Tongue (tissue), 2 donors: ENCODE results near the gene QSOX2. TPM values are rescaled to one million over a fixed set of nuclear protein-coding genes. Genes with fewer than 3 reads are reported as not detected.
"Not testable (repeated sequence)": the region's sequence is repeated elsewhere in the genome, so short reads cannot be mapped to it uniquely, and the experiment has no call there.

ENCODE experiments used
- DNase-seq: peaks from one replicate; pipeline ENCODE4 v3.0.0-alpha.2; 2015
- total RNA-seq: library from RNA; depleted of rRNA; stranded (reverse); fragments of >200 nt; gene quantifications from one replicate; pipeline ENCODE4 v1.2.3, GENCODE V29; 2014

The QSOX2 gene
- total RNA-seq, 1 donor from 2014 or later: 9.0 TPM

GRCh38 chr9:136282272-136282861 is 36.8 kb upstream of the QSOX2 start:
- DNase-seq: no peak

GRCh38 chr9:136281421-136282271 is 36.0 kb upstream of the QSOX2 start:
- DNase-seq: no peak

- DNase-seq: no peak
Measured at GRCh38 chr9:136280535-136281315, 35.1 kb upstream of the QSOX2 start.

- DNase-seq: no peak
Measured at GRCh38 chr9:136279471-136279870, 33.9 kb upstream of the QSOX2 start.

GRCh38 chr9:136278894-136279293 is 33.3 kb upstream of the QSOX2 start:
- DNase-seq: no peak

- no peak for DNase-seq
Measured at GRCh38 chr9:136278221-136278620, 32.6 kb upstream of the QSOX2 start.

- no peak for DNase-seq
Measured at GRCh38 chr9:136277746-136278145, 32.1 kb upstream of the QSOX2 start.

GRCh38 chr9:136276716-136277115 is 31.1 kb upstream of the QSOX2 start:
- no peak for DNase-seq

- no peak for DNase-seq
Measured at GRCh38 chr9:136275655-136276429, 30.2 kb upstream of the QSOX2 start.

- DNase-seq: no peak
Measured at GRCh38 chr9:136274786-136275654, 29.4 kb upstream of the QSOX2 start.

- DNase-seq: no peak
Measured at GRCh38 chr9:136273921-136274785, 28.5 kb upstream of the QSOX2 start.

- DNase-seq: no peak
Measured at GRCh38 chr9:136273244-136273865, 27.7 kb upstream of the QSOX2 start.

GRCh38 chr9:136270173-136270705 is 24.6 kb upstream of the QSOX2 start:
- DNase-seq: no peak

GRCh38 chr9:136268735-136269134 is 23.1 kb upstream of the QSOX2 start:
- DNase-seq: peak; percentile 51

- DNase-seq: peak; percentile 79
Measured at GRCh38 chr9:136268318-136268717, 22.7 kb upstream of the QSOX2 start.

- peak; percentile 88 for DNase-seq
Measured at GRCh38 chr9:136267261-136268111, 21.9 kb upstream of the QSOX2 start.

- not testable (repeated sequence) for DNase-seq
Measured at GRCh38 chr9:136266641-136267040, 21.0 kb upstream of the QSOX2 start.
